Measurements from ENCODE around the gene VDAC1. TPM values are rescaled to one million over a fixed set of nuclear protein-coding genes. Genes with fewer than 3 reads are reported as not detected.

Gene VDAC1
- total and polyA plus RNA-seq, 2 of the 8 experiments (the other 6 are each of a cell fraction or from before 2014, with no cell fraction given) = 111 to 301 TPM

DNA sequence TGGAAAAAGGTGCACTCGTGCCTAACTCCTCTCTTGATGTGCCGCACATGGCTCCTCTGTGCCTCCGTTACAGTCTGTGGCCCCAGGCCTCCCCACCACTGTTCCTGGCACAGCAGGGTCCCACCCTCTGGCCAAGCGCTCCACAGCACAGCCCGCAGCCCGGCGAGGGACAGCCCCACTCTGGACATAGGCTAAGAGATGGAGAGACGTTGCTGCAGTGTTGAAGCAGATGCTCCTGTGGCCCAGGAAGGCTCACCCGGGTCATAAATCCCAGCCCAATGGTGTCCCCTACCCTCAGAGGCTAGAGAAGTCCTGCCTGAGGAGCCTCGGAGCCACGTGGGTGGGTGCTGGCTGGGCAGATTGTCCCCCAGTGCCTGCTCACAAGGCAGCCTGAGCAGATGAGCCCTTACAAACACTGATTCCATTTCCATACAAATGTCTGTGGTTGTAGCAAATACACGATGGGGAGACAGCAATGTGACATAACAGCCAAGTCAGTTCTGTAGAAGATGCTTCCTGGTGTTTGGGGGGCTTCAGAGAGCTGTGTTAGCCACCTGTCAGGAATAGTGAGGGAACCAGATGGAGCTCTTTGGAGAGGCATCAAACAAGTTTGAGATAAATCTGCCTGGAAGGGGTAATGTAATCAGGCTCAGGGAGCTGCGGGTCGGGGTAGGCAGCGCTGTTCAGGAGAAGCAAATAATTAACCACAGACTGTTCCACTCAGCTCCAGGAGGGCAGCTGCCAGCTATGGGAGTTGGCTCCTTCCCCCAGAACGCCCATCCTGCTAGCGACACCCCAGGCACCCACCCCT lies 78.1 kb downstream of the VDAC1 start:
- Histone ChIP-seq H2AFZ (ENCODE audit: low read length) (no peak overlapping the region), H3K36me3 (ENCODE audit: control insufficient read depth in 2 of 4, insufficient read depth in 4 of 4, low read length in 3 of 4) (no peaks in the 10 kb centered on the region), H2BK5ac (ENCODE audit: low read depth, low read length) (no peak overlapping the region), H4K8ac (ENCODE audit: extremely low read depth, insufficient read depth, low read length) (no peak overlapping the region), H4K5ac (ENCODE audit: insufficient read length, low read depth, low read length) (no peak overlapping the region), H4K20me1 (replicated peaks in 1 of 2; ENCODE audit: control insufficient read depth in 1 of 2, insufficient read depth in 2 of 2, low read length in 2 of 2) (no peaks in the 10 kb centered on the region), H3K4me2 (ENCODE audit: insufficient read depth in 1 of 2, low read depth in 2 of 2, low read length in 2 of 2) (no peak overlapping the region), H3K23ac (ENCODE audit: insufficient read length) (no peak overlapping the region), H2AK5ac (ENCODE audit: low read depth, low read length) (no peak overlapping the region), H3K18ac (ENCODE audit: extremely low read depth, low read length) (no peak overlapping the region), H3K79me2 (ENCODE audit: control insufficient read depth in 1 of 2, insufficient read depth in 2 of 2, low read length in 2 of 2) (no peaks in the 10 kb centered on the region), H3K4me3 (ENCODE audit: extremely low read depth in 1 of 4, insufficient read depth in 2 of 4, low read depth in 3 of 4, low read length in 4 of 4) (no peak overlapping the region), H3K9me3 (ENCODE audit: insufficient read depth in 2 of 2, low read depth in 1 of 2, low read length in 1 of 2) (no peaks in the 10 kb centered on the region), H3K56ac (replicated peaks; ENCODE audit: insufficient read length, low read depth, low read length) (no peak overlapping the region), H3K4ac (replicated peaks; ENCODE audit: insufficient read length, low read depth, low read length) (no peak overlapping the region), H2BK120ac (replicated peaks; ENCODE audit: low read depth, low read length) (no peak overlapping the region), H3K4me1 (replicated peaks in 1 of 4; ENCODE audit: control insufficient read depth in 3 of 4, insufficient read depth in 4 of 4, low read length in 3 of 4) (no peaks in the 10 kb centered on the region; a peak in 3 of 7 replicates), H3K23me2 (ENCODE audit: low read depth, low read length) (0 out of 2 replicates have a peak, but pooled peaks cover 2% of the 10 kb centered on the region), H3K79me1 (ENCODE audit: low read depth, low read length) (no peaks in the 10 kb centered on the region), H3K9ac (replicated peaks in 1 of 4; ENCODE audit: extremely low read depth in 1 of 4, low read depth in 3 of 4, low read length in 3 of 4) (no peak overlapping the region), H3K27ac (ENCODE audit: low read depth, low read length) (no peak overlapping the region), H4K91ac (replicated peaks; ENCODE audit: insufficient read length, low read length) (no peak overlapping the region), H2BK15ac (ENCODE audit: low read length) (no peak overlapping the region), H3K27me3 (replicated peaks in 1 of 4; ENCODE audit: control insufficient read depth in 3 of 4, extremely low read depth in 1 of 4, insufficient read depth in 3 of 4, low read length in 3 of 4) (no peaks in the 10 kb centered on the region; a peak in 1 of 7 replicates), H2BK12ac (ENCODE audit: low read depth, low read length) (no peak overlapping the region), H2BK20ac (ENCODE audit: low read length) (no peak overlapping the region), H3K14ac (ENCODE audit: insufficient read length) (no peak overlapping the region)
- DNase-seq (ENCODE audit: low read depth in 1 of 2, low spot score in 2 of 2) = no peak
- 89% methylated on average over 17 of the region's 17 CpGs; no CpG with 5 or more reads in 1 of the 2 experiments for WGBS, 2 experiments (ENCODE audit: extremely low coverage in 1 of 2, insufficient coverage in 1 of 2, insufficient read length in 1 of 2, insufficient replicate concordance in 2 of 2, low coverage in 1 of 2, low lambda C conversion rate in 2 of 2, missing lambda C conversion rate in 1 of 2)
- POLR2A ChIA-PET (ENCODE audit: partially characterized antibody) = no interaction called here
- CTCF ChIA-PET (ENCODE audit: partially characterized antibody) = no interaction called here
- FAIRE-seq = no peak
- no peak for TF ChIP-seq EGR1 (IDR thresholded peaks at IDR 0.05; ENCODE audit: borderline replicate concordance, low read depth, low read length)
- TF ChIP-seq PHF8 (conservative IDR thresholded peaks at IDR 0.05; ENCODE audit: low read depth, low read length) = no peak
- TF ChIP-seq CBX5 (IDR thresholded peaks at IDR 0.05; ENCODE audit: low read depth, low read length) = no peak
- no peak for TF ChIP-seq TEAD4 (IDR thresholded peaks at IDR 0.05; ENCODE audit: low read depth, low read length)
- no peak for TF ChIP-seq SP2 (IDR thresholded peaks at IDR 0.05; ENCODE audit: low read length)
- TF ChIP-seq YY1 (IDR thresholded peaks at IDR 0.05; ENCODE audit: low read depth, low read length) = no peak
- no peak for TF ChIP-seq SIN3A (conservative IDR thresholded peaks at IDR 0.05 in 1 of 2, IDR thresholded peaks at IDR 0.05 in 1 of 2; ENCODE audit: low read depth in 1 of 2, low read length in 2 of 2)
- TF ChIP-seq CHD2 (IDR thresholded peaks at IDR 0.05; ENCODE audit: low read length) = no peak
- no peak for TF ChIP-seq KDM5A (IDR thresholded peaks at IDR 0.05; ENCODE audit: low read length)
- no peak for TF ChIP-seq SRF (IDR thresholded peaks at IDR 0.05; ENCODE audit: low read depth, low read length)
- no peak for TF ChIP-seq BCL11A (IDR thresholded peaks at IDR 0.05; ENCODE audit: low read depth in 2 of 2, low read length in 2 of 2)
- no peak for TF ChIP-seq SAP30 (IDR thresholded peaks at IDR 0.05; ENCODE audit: insufficient read depth, insufficient replicate concordance, low read length)
- no peak for TF ChIP-seq JUN (IDR thresholded peaks at IDR 0.05; ENCODE audit: low read depth, low read length)

All from H1 (cell line).